Stromal cell of bone marrow (primary cell): ENCODE results near the gene ZNF618.
"Not testable (repeated sequence)": the region's sequence is repeated elsewhere in the genome, so short reads cannot be mapped to it uniquely, and the experiment has no call there.

Source experiments
- DNase-seq: peaks from one replicate; pipeline ENCODE4 v3.0.0-alpha.2; 2012; ENCODE audit warnings: low read depth

The ZNF618 gene

DNA sequence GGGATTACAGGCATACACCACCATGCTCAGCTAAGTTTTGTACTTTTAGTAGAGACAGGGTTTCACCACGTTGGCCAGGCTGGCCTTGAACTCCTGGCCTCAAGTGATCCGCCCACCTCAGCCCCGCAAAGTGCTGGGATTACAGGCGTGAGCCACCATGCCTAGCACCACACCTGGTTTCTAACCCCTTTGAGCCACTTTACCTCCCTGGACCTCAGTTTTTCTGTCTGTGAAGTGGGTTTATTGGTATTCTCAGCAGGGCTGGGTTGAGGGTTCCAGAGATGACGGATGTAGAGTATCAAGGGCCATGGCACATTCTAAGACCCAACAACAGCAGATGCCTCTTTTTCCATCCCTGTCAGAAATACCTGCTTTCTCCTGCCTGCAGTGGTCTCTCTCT, 163.4 kb downstream of the ZNF618 start:
- no peak for DNase-seq

DNA sequence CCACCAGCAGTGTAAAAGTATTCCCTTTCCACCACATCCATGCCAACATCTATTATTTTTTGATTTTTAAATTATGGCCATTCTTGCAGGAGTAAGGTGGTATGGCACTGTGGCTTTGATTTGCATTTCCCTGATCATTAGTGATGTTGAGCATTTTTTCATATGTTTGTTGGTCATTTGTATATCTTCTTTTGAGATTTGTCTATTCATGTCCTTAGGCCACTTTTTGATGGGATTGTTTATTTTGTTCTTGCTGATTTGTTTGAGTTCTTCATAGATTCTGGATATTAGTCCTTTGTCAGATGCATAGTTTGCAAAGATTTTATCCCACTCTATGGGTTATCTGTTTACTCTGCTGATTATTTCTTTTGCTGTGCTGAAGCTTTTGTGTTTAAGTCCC, 167.6 kb downstream of the ZNF618 start:
- not testable (repeated sequence) for DNase-seq

DNA sequence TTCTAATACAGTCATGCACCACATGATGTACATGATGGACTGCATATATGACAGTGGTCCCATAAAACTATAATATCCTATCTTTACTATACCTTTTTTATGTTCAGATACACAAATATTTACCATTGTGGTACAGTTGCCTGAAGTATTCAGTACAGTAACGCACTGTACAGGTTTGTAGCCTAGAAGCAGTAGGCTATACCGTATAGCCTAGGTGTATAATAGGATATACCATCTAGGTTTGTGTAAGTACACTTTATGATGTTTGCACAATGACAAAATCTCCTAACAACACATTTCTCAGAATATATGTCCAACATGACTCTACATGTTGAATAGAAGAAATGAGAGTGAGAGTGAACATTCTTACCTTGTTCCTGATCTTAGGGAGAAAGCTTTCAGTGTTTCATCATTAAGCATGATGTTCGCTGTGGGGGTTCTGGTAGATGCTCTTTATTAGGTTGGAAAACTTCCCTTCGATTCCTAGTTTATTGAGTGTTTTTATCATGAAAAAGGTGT, 170.2 kb downstream of the ZNF618 start:
- DNase-seq = no peak

DNA sequence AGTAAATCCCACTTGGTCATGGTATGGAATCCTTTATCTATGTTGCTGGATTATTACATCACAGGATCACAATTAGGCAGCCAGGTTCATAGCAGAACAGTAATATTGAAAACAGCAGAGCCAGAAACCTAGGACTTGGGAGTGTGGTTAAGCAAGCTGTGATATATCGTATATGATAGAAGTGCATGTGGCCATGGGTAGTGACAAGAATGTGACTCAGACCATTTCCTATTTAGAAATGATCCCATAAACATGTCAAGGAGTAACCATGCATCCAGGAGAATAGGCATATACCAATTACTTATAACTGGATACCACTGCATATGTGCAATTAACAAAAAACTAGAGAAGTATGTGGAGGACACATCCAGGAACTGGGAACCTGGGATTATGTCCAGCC, 170.8 kb downstream of the ZNF618 start:
- no peak for DNase-seq

DNA sequence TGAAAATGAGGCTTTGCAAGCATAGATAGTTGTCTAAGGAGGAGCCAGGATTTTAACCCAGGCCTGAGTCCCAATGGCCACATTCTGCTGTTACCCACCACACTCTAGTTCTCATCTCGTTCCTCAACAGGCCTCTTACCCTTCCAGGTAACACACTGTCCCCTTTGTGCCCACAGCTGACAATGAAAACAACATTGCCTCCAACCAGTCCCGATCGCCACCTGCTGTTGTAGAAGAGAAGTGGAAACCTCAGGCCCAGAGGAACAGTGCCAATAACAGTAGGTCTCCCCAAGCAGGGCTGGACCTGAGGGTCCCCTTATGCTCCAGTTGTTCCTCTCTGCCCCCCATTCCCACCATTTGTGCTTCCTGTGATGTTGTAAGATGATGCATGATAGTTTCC, 171.6 kb downstream of the ZNF618 start:
- DNase-seq = no peak

DNA sequence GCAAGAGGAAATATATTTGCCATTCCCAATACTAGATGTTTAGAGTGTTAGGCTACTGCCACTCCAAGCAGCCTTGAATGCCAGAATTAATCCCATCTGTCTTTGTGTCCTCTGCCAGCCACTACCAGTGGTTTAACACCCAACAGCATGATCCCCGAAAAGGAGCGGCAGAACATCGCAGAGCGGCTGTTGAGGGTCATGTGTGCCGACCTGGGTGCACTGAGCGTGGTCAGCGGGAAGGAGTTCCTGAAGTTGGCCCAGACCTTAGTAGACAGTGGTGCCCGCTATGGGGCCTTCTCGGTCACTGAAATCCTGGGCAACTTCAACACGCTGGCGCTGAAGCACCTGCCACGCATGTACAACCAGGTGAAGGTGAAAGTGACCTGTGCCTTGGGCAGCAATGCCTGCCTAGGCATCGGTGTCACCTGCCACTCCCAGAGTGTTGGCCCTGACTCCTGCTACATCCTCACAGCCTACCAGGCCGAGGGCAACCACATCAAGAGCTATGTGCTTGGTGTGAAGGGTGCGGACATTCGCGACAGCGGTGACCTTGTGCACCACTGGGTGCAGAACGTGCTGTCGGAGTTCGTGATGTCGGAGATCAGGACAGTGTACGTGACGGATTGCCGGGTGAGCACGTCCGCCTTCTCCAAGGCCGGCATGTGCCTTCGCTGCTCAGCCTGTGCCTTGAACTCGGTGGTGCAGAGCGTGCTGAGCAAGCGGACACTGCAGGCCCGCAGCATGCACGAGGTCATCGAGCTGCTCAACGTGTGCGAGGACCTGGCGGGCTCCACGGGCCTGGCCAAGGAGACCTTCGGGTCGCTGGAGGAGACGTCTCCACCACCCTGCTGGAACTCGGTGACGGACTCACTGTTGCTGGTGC, 172.7 kb downstream of the ZNF618 start:
- no peak for DNase-seq

DNA sequence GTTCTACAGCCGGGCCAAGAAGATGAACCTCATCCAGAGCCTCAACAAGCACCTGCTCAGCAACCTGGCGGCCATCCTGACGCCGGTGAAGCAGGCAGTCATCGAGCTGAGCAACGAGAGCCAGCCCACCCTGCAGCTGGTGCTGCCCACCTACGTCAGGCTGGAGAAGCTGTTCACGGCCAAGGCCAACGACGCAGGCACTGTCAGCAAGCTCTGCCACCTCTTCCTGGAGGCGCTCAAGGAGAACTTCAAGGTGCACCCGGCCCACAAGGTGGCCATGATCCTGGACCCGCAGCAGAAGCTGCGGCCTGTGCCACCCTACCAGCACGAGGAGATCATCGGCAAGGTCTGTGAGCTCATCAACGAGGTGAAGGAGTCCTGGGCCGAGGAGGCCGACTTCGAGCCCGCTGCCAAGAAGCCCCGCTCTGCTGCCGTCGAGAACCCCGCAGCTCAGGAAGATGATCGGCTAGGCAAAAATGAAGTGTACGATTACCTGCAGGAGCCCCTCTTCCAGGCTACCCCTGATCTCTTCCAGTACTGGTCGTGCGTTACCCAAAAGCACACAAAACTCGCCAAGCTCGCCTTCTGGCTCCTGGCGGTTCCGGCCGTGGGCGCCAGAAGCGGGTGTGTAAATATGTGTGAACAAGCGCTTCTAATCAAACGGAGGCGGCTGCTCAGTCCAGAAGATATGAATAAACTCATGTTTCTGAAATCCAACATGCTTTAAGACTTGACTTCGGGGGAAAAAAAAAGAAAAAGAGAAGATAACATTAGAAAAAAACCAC, 173.5 kb downstream of the ZNF618 start:
- DNase-seq = no peak

DNA sequence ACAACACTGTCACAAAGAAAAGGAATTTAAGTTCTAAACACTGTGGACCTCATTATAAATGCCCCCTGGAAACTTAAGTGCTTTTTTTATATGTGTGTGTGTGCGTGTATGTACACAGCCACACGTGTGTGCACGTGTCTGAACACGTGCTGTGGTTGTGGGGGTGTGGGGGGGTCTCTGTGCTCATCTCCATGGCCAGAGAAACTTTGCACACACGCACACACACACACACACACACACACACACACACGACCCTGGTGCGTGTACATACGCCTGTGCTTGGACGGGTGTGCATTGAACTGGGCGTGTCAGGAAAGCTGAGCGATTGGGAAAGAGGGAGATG, 174.1 kb downstream of the ZNF618 start:
- no peak for DNase-seq

DNA sequence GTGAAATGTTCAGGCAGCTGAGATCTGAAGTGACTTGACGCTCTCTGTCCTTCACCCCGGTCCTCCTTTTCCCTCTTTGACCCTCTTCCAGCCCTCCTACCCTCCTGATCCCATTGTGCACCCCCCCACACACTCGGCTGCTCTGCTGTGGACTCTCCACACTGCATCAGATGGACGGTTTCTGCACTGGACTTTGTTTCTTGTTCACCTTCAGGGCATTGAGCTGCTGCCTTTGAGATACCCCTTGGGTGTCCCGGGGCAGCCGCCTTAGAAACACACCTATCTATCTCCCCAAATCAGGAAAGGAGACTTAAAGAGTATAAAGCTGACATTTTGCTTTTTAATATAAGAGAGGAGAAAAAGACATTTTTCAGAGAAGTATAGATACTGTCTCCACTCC, 174.5 kb downstream of the ZNF618 start:
- no peak for DNase-seq

DNA sequence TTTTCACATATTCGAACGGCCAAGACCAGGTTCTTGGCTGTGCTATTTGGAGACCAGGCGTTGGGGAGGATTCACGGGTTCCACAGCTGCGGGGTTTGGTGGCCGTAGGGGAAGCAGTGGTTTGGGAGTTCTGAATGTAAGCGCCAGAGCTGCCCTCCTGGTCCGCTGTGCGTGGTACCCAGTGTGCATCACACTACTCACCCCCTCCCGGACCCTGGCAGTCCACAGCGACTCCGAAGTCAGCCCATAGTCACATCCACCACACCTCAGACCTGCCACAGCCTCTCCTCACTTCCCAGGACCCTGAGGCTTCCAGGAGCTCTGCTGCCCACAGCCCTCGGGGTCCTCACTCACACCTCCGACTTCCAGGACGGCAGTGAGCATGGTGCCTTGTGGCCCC, 175.2 kb downstream of the ZNF618 start:
- no peak for DNase-seq

DNA sequence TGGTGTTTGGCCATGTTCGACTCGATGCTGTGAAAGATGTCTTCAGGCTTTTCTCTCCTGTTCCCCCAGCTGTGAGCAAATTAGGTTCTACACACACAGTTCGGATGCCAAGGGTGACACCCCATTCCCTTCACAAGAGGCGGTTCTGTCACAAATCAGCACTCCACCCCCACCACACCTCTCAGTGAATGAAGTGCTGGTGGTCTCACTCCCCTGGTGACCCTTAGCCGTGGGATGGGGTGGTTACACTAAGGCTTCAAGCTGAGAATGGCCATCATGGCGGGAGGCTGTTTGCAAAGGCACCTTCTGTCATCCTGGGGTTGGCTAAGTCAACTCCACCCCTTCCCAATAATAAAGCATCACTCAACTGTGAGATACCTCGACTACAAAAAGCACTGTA, 175.6 kb downstream of the ZNF618 start:
- DNase-seq = no peak

DNA sequence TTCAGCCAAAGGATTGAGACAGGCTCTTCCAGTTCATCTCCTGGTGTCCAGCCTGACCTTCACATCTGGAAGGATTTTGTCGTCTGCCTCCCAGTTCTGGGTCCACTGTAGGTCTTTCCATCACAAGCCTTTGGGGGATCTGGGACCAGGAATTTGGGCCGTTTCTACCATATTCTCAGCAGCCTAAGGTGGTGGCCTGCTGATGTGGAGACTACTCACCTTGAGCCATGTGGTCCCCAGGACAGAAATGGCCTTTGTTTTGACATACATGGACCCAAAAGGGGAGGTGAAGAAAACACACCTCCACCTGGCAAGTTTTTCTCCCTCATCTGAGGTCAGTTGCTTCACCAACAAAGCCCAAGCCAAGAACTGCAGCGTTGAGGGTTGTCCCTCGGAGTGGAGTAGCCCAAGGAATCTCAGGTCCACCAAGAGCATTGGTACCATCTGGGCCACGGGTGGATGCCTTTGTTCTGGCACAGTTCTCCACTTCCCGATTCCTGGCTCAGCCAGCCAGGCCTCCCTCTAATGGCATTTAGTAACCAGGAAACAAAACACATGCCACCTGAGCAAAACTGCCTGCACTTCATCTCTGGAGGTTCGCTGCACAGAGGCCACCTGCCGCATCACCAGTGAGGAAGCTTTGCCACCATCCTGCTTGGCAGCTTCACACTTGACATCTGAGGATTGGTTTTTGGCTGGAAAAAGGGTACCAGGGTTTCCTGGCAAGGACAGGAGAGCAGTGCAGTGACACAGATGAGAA, 177.3 kb downstream of the ZNF618 start:
- DNase-seq = no peak

DNA sequence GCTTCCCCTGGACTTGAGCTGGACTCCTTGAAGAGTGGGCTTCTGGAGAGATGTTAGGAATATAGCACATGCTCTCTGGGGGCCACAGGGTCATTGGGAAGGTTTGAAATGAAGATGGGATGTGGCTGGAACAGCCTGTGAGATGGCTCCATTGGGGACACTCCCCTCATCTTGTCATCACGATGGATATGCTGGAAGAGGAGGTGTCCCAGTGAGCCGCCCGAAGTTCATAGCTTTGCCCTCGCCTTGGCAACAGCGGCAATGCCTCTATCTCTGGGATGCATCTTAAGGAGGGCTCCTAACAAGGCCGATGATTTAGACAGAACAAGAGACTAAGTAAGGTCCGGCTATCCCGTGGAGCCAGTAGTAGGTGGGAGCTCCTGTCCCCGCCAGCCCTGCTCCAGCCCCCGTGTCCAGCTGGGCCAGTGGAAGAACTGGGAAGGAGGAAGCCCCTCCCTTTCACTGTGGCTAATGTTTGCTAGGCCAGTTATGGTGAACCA, 178.1 kb downstream of the ZNF618 start:
- DNase-seq = no peak

DNA sequence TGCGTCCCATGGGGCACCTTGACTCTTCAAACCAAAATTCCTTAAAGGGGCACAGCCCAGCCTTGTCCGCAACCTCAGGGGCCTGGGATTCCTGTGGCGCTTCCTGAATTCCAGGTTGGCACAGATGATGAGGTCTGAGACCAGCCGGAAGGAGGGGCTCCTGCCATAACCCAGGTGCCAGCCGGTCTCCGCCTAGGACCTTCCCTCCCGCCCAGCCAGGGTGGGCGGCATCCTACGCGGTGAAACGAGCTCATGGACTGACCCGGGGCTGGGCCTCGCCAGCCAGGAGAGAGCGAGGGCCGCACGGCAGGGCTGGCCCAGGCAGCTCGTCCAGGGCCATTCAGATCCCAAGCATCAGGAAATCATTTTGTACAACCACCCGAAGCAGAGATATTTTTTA, 179.0 kb downstream of the ZNF618 start:
- no peak for DNase-seq

DNA sequence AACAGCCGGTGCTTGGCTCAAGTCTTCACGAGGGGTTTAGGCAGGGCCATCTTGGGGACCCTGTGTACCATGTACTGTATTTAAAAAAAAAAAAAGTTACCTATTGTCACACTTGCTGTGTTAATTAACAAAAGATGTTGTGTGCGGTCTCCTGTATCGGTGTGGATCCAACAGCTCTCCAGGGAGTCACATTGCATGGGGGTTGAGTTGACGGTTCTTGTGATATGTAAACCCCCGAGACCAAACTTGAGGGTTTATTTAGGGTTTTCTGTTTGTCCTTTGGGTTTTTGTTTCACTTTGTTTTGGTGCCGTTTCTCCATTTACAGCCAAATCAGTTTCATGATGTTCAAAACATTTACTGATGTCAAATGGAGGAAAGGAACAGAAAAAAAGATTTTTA, 179.8 kb downstream of the ZNF618 start:
- DNase-seq = no peak

DNA sequence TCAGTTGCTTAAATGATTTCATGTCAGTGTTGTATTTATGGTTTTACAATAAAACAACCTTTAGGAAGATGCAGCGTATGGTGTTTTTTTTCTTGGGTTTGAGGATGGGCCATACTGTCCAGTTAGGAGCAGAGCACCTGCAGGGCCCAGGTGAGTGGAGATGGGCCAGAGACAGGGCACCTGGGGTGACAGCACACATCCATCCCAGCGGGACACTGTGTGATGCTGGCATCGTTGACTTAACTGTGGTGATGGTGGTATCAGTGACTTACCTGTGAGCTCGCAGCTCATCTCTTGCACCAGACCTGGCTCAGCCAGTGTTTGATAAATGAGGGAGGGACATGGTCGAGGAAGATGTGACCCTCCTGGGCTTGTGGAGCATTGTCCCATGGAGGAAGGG, 180.4 kb downstream of the ZNF618 start:
- DNase-seq = no peak

DNA sequence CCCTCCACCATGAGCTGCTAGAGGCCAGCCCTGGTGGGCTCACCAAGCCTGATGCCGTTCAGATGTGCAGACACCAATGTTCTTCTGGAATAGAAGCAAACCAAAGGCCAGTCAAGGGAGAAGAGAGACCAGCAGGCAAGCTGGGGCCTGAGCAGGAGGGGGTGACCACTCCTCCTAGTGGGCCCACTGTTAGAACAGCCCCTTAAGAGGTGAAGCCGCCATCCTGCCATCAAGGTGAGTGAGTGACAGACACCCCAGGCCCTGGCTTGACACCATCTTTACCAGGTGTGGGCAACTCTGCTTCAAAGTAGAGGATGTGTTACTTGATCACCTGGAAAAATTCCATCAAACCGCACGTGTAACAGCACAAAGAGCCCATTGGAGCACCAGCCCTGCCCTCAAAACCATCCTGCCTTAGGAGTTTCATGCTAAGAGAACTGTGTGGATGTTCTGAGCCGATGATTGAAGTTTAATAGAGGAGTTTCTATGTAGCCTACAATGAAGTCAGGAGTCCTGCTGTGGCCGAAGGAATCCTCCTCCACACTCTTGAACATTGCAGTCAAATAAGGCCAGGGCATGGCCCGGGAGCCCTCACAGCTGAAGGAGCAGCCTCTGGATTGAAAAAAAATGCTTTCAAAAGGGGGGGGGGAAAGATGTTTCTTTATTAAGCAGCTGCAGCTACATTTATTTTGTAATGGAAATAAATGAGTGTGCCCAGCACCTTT, 181.2 kb downstream of the ZNF618 start:
- DNase-seq = no peak

DNA sequence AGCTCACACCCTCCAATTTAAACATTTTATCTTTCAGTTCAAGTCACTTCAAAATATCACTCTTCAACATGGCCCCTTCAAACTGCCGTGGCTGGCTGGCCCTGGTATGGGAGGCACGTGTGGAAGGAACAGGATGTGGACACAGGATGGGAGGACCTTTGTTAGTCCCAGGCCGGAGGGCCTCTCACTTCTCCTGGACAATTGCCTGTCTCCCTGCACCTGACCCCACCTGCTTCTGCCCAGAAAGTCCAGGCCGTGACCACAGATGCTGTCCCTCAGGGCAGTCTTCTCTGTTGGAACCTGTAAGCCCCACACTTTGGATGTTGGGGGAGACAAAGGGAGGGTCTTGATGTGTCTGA, 182.6 kb downstream of the ZNF618 start:
- DNase-seq = no peak

DNA sequence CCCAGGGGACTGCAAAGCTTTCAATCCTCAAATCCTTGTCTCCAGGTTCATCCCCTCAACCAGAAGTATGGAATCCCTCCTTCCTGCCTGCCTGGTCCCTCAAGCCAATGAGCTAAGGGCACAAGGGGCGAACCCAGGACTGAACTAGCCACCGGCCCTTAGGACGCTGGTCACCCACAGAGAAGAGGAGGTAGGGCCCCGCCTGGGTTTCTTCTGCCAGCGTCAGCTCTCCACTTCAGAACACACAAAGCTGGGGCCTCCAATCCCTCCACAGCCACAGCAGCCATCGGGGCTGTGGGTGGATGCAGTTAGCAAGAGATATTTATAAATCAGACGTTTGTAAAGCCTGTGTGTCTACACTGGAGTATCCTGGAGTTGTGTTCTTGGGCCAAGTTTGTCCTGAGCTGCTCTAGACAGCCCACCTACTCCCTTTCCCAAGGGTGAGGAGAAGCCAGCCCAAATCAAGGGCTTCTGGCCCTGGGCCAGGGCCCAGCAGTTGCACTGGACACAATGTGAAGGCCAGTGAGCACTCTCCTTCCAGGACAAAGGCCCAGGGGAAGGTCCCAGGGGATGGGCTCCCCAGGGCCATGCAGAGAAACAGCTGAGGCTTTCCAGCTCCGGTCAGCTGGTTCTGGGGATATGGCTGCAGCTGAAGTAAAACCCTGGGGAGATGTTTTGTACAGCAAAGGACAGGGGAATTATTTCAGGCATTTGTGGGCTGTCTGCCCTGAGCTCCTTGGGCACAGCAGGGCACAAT, 183.1 kb downstream of the ZNF618 start:
- no peak for DNase-seq

DNA sequence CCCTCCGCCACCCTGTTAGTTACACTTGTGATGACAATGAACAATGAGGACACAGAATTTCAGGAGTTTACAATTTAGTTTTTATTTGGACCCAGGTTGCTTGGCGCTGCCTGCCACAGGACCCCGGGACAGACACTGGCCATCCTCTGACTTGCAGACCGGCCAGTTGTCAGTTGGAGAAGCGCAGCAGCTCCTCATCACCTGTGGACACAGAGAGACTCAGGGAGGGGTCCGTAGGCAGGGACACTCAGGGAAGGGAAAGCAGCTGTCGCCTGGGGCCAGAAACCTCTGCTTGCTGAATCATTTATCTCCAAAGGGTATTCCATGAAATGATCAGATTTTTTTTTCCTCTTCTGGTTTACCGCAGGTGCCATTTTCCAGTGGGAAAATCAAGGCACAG, 184.0 kb downstream of the ZNF618 start:
- no peak for DNase-seq

DNA sequence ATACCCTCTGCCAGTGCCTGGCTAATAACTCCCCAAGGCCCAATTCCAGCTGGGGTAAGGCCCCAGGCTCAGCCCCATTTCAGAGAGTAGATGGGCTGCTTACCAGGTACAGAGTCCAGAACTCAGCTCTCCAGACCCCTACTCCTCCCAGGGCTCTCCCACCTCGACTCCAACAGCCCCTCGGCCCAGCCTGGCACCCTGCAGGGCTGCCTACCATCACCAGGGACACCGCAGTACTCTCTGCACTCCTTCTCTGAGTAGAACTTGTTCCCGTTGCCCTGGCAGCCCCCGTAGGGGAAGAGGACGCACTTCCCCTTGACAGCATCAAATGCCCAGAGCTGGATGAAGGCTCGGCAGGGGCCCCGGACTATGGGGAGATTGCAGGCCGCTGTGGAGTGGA, 184.6 kb downstream of the ZNF618 start:
- no peak for DNase-seq
